ENCODE results near the gene LMF1.

LMF1 gene

GRCh38 chr16:804193-805048 lies 166.4 kb downstream of the LMF1 start:
- no peak for DNase-seq (ENCODE audit: low read depth)

DNA sequence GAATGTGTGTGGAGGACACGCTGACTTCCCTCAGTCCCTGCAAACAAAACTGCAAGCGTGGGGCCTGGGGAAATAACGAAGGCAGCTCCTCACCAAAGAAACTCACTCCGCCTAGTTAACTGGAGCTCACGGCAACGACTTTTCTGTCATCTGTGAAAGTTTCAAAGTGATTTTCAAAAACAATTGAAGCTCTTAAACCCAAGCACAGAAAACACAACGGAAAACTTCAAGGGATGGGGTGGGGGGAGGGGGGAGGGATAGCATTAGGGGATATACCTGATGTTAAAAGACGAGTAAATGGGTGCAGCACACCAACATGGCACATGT lies 167.1 kb downstream of the LMF1 start:
- DNase-seq (ENCODE audit: low read depth): no peak
